IPS-NIHi7 (cell line): ENCODE results near the gene UGT2A2.

Experiments
- DNase-seq: peaks from one replicate; pipeline ENCODE4 v3.0.0; 2012; ENCODE audit warnings: mixed read lengths; ENCODE audit errors: extremely low spot score

UGT2A2 gene

DNA sequence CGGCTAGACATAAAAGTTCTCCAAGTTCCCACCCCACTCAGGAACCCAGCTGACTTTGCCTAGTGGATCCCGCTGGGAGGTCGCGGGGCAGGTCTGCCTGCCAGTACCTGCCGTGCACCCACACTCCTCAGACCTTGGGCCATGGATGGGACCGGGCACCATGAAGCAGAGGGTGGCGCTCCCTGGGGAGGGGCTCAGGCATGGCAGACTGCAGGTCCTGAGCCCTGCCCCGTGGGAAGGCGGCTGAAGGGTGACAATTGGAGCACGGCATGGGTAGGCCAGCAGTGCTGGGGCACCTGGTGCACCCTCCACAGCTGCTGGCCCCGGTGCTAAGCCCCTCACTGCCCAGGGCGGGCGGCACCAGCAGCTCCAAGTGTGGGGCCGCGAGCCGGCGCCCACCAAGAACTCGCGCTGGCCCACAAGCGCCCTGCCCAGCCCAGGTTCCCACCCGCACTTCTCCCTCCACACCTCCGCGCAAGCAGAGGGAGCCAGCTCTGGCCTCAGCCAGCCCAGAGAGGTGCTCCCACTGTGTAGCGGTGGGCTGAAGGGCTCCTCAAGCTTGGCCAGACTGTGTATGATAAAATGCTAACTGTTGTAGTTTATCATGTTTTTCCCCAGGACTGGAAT, 63.1 kb downstream of the UGT2A2 start:
- DNase-seq: no peak

DNA sequence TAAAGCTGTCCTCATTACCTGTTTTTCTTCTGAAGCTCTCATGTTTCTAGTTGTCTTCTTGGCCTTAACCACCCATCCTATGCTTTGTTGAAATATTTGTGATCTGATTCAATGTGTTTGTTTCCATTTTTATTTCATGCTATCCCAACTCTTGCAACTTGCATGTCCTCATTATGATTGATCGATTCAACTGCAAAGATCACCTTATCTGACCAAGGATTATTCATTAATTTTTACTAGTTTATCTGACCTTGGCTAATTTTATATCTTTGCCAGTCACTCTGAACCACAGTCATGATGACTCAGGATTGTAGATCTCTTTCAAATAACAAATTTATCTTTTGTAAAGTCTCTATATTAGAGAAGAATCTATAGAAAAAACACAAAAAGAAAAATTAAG, 70.7 kb downstream of the UGT2A2 start:
- no peak for DNase-seq

DNA sequence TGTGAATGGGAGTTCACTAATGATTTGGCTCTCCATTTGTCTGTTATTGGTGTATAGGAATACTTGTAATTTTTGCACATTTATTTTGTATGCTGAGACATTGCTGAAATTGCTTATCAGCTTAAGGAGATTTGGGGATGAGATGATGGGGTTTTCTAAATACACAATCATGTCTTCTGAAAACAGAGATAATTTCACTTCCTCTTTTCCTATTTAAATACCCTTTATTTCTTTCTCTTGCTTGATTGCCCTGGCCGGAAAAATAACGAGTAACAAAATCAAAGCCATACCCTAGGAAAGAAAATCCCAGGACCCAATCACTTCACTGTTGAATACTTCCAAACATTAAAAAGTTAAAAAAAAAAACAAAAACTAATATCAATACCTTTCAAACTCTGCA, 76.0 kb downstream of the UGT2A2 start:
- no peak for DNase-seq

DNA sequence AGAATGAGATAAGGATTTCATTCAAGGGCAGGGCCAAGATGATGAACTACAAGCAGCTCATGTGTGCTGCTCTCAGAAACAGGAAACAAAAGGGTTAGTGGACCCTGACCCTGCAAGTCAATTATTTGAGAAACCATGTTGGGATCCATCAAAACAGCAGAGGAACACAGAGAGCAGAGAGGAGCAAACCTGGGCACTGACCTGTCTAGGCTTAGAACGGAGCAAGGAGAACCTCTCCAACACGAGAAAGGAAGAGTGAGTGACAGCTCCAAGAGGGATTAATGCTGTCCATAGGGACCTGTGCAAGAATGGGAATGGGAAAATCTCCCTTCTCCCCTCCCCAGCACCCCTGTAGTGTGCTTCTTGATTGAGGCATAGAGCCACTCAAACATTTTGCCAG, 89.8 kb downstream of the UGT2A2 start:
- DNase-seq: no peak

DNA sequence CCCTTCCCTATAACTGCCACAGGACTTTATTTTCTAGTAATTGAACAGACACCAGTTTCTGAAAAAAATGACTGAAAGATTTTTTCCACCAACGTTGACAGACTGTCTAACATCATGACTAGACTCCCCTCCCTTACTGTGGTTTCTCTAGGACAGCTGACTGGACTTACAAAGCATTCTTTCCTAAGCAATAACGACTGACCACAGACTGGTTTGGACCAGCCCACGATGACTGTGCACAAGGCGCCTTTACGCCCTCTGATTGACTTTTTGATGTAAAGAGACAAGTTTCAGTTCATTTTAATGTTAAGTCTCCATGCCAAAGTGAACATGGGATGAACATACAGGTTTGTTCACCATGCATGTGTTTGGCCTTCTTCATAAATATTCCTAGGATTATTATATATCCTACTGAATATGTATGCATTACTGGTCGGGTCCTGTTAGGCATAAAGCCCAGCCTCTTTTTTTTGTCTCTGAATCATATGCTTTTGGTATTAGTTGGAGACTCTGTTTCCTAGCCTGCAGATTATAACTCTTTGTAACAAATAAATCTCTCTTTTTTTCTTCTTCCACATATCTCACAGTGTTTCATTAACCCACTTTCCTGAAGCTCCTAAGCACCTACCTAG, 93.2 kb downstream of the UGT2A2 start:
- DNase-seq: no peak
